MCF 10A (cell line): ENCODE measurements around the gene PARL. TPM values are rescaled to one million over a fixed set of nuclear protein-coding genes. Genes with fewer than 3 reads are reported as not detected.

Experiments
- BruUV-seq: library from RNA; stranded (reverse); fragments of 400-500 nt; replicated peaks from 2 replicates; lab custom pipeline; 2021; lab: Mats Ljungman, UMichigan
- CTCF ChIA-PET: fragments of 300-600 bp; sonication (Branson Sonifier 250); formaldehyde crosslinking; extraction: SDS; loops from one replicate; lab custom pipeline; 2021; ENCODE audit warnings: antibody characterized with exemption, inconsistent platforms; lab: Yijun Ruan, JAX
- POLR2A ChIA-PET: fragments of 300-600, 350-650 bp; sonication (Branson Sonifier 250); formaldehyde crosslinking; extraction: SDS; loops from one replicate; lab custom pipeline; 2020; ENCODE audit warnings: antibody characterized with exemption, inconsistent platforms; lab: Yijun Ruan, JAX
- DNase-seq: peaks from one replicate; pipeline ENCODE4 v3.0.0-alpha.2; 2018; ENCODE audit not compliant: unreplicated experiment
- H3K27ac Mint-ChIP-seq: one replicate; pipeline ENCODE4 v1.8.0; 2022; ENCODE audit warnings: mild to moderate bottlenecking, low read depth, mixed read lengths; ENCODE audit not compliant: unreplicated experiment
- H3K27me3 Mint-ChIP-seq: one replicate; pipeline ENCODE4 v1.8.0; 2022; ENCODE audit warnings: mixed read lengths; ENCODE audit not compliant: insufficient read depth, unreplicated experiment
- H3K36me3 Mint-ChIP-seq: one replicate; pipeline ENCODE4 v1.8.0; 2022; ENCODE audit warnings: mild to moderate bottlenecking, moderate library complexity, mixed read lengths; ENCODE audit not compliant: insufficient read depth, unreplicated experiment
- H3K4me1 Mint-ChIP-seq: one replicate; pipeline ENCODE4 v1.8.0; 2022; ENCODE audit warnings: mixed read lengths; ENCODE audit not compliant: insufficient read depth, unreplicated experiment
- H3K4me3 Mint-ChIP-seq: one replicate; pipeline ENCODE4 v1.8.0; 2022; ENCODE audit warnings: mild to moderate bottlenecking, moderate library complexity, mixed read lengths; ENCODE audit not compliant: unreplicated experiment
- H3K9me3 Mint-ChIP-seq: one replicate; pipeline ENCODE4 v1.8.0; 2022; ENCODE audit warnings: mixed read lengths; ENCODE audit not compliant: unreplicated experiment
- intact Hi-C: fragments of 100-400 bp; cut with micrococcal nuclease; formaldehyde crosslinking; loops from 2 replicates; pipeline ENCODE4 v1.14.1; 2022
- total RNA-seq: library from RNA; stranded (reverse); gene quantifications from 2 replicates; pipeline ENCODE4 v1.2.3, GENCODE V29; 2022
- TF ChIP-seq, protein P1 (sequence below): fragments of 200-600 bp; IDR thresholded peaks from one replicate; pipeline ENCODE4 v1.8.0; 2022; ENCODE audit warnings: antibody characterized with exemption, mild to moderate bottlenecking; ENCODE audit not compliant: unreplicated experiment

PARL gene
- total RNA-seq, 1 experiment from 2014 or later = 88.0 TPM

- no peaks in the 10 kb centered on the region for H3K9me3 Mint-ChIP-seq
- no peak overlapping the region for H3K4me3 Mint-ChIP-seq
- intact Hi-C loops = no loop called here
- no peak overlapping the region for H3K27ac Mint-ChIP-seq
- no peaks in the 10 kb centered on the region for H3K4me1 Mint-ChIP-seq
- ChIA-PET POLR2A (no interaction called here), CTCF (interaction anchor here (1.5 kb wide), 2 partner anchors 11 kb away, joined by 7 read pairs; no protein-coding TSS in a partner anchor)
- no peak for DNase-seq
- TF ChIP-seq, protein P1, sequence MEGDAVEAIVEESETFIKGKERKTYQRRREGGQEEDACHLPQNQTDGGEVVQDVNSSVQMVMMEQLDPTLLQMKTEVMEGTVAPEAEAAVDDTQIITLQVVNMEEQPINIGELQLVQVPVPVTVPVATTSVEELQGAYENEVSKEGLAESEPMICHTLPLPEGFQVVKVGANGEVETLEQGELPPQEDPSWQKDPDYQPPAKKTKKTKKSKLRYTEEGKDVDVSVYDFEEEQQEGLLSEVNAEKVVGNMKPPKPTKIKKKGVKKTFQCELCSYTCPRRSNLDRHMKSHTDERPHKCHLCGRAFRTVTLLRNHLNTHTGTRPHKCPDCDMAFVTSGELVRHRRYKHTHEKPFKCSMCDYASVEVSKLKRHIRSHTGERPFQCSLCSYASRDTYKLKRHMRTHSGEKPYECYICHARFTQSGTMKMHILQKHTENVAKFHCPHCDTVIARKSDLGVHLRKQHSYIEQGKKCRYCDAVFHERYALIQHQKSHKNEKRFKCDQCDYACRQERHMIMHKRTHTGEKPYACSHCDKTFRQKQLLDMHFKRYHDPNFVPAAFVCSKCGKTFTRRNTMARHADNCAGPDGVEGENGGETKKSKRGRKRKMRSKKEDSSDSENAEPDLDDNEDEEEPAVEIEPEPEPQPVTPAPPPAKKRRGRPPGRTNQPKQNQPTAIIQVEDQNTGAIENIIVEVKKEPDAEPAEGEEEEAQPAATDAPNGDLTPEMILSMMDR = no peak
- H3K27me3 Mint-ChIP-seq = no peaks in the 10 kb centered on the region
- BruUV-seq = no TSS peak
- H3K36me3 Mint-ChIP-seq = no peaks in the 10 kb centered on the region
Measured at GRCh38 chr3:183907176-183907575, 22.5 kb upstream of the PARL start.

GRCh38 chr3:183906234-183906921, 21.7 kb upstream of the PARL start:
- H3K9me3 Mint-ChIP-seq = no peaks in the 10 kb centered on the region
- no peak for DNase-seq
- CTCF ChIA-PET = interaction anchor here (1.1 kb wide), 1 partner anchor 270 kb away, joined by 3 read pairs; no protein-coding TSS in a partner anchor
- POLR2A ChIA-PET = interaction anchor here (1.1 kb wide), 1 partner anchor 108 kb away, joined by 4 read pairs; no protein-coding TSS in a partner anchor
- BruUV-seq = no TSS peak
- no peaks in the 10 kb centered on the region for H3K36me3 Mint-ChIP-seq
- no peaks in the 10 kb centered on the region for H3K27me3 Mint-ChIP-seq
- intact Hi-C loops = no loop called here
- TF ChIP-seq, protein P1 = no peak
- H3K4me1 Mint-ChIP-seq = no peaks in the 10 kb centered on the region
- H3K27ac Mint-ChIP-seq = no peak overlapping the region
- H3K4me3 Mint-ChIP-seq = no peak overlapping the region

DNA sequence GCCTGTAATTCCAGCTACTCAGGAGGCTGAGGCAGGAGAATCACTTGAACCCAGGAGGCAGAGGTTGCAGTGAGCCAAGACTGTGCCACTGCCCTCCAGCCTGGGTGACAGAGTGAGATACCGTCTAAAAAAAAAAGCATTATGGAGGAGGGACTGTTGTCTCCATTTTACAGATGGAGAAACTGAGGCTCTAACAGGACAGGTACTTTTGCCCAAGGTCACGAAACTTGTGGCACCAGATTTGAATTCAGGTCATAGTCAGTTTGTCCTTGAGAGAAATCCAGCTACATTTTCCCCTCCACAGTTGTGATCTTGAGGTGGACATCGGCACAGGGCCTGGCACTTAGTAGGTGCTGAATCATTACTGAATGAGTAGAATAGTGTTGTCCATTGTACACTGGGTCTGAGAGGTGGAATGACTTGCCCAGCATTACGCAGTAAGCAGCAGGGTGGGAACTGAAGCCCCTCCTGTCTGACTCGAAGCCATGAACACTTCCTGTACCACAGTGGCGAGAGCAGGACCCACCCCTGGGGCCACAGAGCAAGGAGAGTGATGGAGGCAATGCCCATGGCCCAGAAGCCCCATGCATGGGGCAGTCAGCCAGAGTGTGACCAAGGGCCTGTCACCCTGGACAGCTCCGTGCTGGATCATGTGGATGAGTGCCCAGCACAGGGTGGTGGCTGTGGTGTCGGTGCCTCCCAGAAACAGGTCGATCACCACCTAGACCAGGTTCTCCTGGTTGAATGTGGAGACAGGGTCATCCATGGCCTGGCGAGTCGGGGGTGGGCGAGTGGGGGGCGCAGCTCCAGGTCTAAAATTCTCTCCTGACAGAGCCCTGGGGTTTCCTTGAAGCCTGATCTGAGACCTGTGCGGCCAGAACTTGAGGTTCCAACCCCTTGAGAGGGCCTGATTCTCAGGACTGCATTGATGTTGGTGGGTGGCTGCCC, 20.4 kb upstream of the PARL start:
- Mint-ChIP-seq H3K4me3 (no peak overlapping the region), H3K4me1 (no peaks in the 10 kb centered on the region), H3K9me3 (no peaks in the 10 kb centered on the region), H3K27ac (no peak overlapping the region), H3K36me3 (no peaks in the 10 kb centered on the region), H3K27me3 (no peaks in the 10 kb centered on the region)
- BruUV-seq = no TSS peak
- intact Hi-C loops = loop anchor here (1.0 kb wide), 2 partner anchors 112 to 344 kb away; partner anchors contain the start of genes ABCC5 and EEF1AKMT4
- POLR2A ChIA-PET = interaction anchor here (0.7 to 1.5 kb wide), 3 partner anchors 17 to 229 kb away, joined by 3 to 4 read pairs (median 3); no protein-coding TSS in a partner anchor
- no peak for DNase-seq
- TF ChIP-seq, protein P1 = no peak
- CTCF ChIA-PET = interaction anchor here (0.6 to 1.8 kb wide), 10 partner anchors 9 to 442 kb away, joined by 3 to 8 read pairs (median 3); partner anchors contain the start of gene PARL
